CD14-positive monocyte (primary cell): ENCODE data around the gene C2CD2. TPM values are rescaled to one million over a fixed set of nuclear protein-coding genes. Genes with fewer than 3 reads are reported as not detected.

Experiments
- DNase-seq, 3 donors: peaks; one replicate each; pipeline ENCODE4 v3.0.0-alpha.2; 2011 to 2022
- H2AFZ ChIP-seq: 2 replicates; pipeline ENCODE4 v1.6.0; 2012; ENCODE audit warnings: mild to moderate bottlenecking, low read depth, low read length, inconsistent platforms; ENCODE audit not compliant: insufficient read depth, poor library complexity, severe bottlenecking
- H3K27ac ChIP-seq, 2 donors: 1 replicate in 1 of 2; 2 replicates in 1 of 2; pipeline ENCODE4 v1.5.1; 2012 to 2013; ENCODE audit warnings: low read length in 2 of 2, control low read depth in 1 of 2, inconsistent platforms in 1 of 2, low read depth in 1 of 2, mild to moderate bottlenecking in 1 of 2
- H3K27me3 ChIP-seq, 2 donors: one replicate each; pipeline versions ENCODE4 v1.6.0 to v1.6.1; 2011 to 2013; ENCODE audit warnings: low read length in 2 of 2; ENCODE audit not compliant: control insufficient read depth in 2 of 2, insufficient read depth in 2 of 2
- H3K36me3 ChIP-seq, 2 donors: replicated peaks in 1 of 2; 1 replicate in 1 of 2; 2 replicates in 1 of 2; pipeline versions ENCODE4 v1.5.1 to v1.6.1; 2012 to 2013; ENCODE audit warnings: low read length in 2 of 2, control low read depth in 1 of 2, inconsistent platforms in 1 of 2, mild to moderate bottlenecking in 1 of 2; ENCODE audit not compliant: insufficient read depth in 2 of 2, control insufficient read depth in 1 of 2
- H3K4me1 ChIP-seq, 2 donors: 1 replicate in 1 of 2; 2 replicates in 1 of 2; pipeline versions ENCODE4 v1.5.1 to v1.6.1; 2012 to 2013; ENCODE audit warnings: low read length in 2 of 2, control low read depth in 1 of 2, inconsistent platforms in 1 of 2, mild to moderate bottlenecking in 1 of 2, moderate library complexity in 1 of 2; ENCODE audit not compliant: insufficient read depth in 2 of 2, control insufficient read depth in 1 of 2
- H3K4me2 ChIP-seq: replicated peaks from 2 replicates; pipeline ENCODE3; 2012; ENCODE audit warnings: low read length, moderate library complexity, mild to moderate bottlenecking; ENCODE audit not compliant: poor library complexity, severe bottlenecking; ENCODE audit errors: extremely low read depth
- H3K4me3 ChIP-seq, 3 experiments: fragments of 200-600 bp in 1 of 3; sonication (generic) in 1 of 3; replicated peaks in 1 of 3; 1 replicate in 2 of 3; 2 replicates in 1 of 3; pipeline ENCODE4 v1.5.1; 2011 to 2013; ENCODE audit warnings: low read length in 3 of 3, mild to moderate bottlenecking in 3 of 3, control low read depth in 2 of 3, low read depth in 2 of 3, inconsistent platforms in 1 of 3, moderate library complexity in 1 of 3
- H3K79me2 ChIP-seq: 2 replicates; pipeline ENCODE4 v1.6.0; 2012; ENCODE audit warnings: mild to moderate bottlenecking, control low read depth, inconsistent platforms, low read length, moderate library complexity; ENCODE audit not compliant: insufficient read depth
- H3K9ac ChIP-seq: 2 replicates; pipeline ENCODE4 v1.6.0; 2017; ENCODE audit warnings: low read length, mild to moderate bottlenecking; ENCODE audit not compliant: insufficient read depth, poor library complexity, severe bottlenecking
- H3K9me3 ChIP-seq, 2 donors: replicated peaks in 1 of 2; 1 replicate in 1 of 2; 2 replicates in 1 of 2; pipeline versions ENCODE4 v1.5.1 to v1.6.1; 2012 to 2013; ENCODE audit warnings: low read length in 2 of 2, control low read depth in 1 of 2; ENCODE audit not compliant: control insufficient read depth in 1 of 2, insufficient read depth in 1 of 2
- H4K20me1 ChIP-seq: 2 replicates; pipeline ENCODE4 v1.6.0; 2012; ENCODE audit warnings: mild to moderate bottlenecking, low read length, control low read depth, moderate library complexity; ENCODE audit not compliant: insufficient read depth
- H3K27ac Mint-ChIP-seq, 7 donors: one replicate each; pipeline ENCODE4 v1.8.0; 2020; ENCODE audit warnings: mild to moderate bottlenecking in 7 of 7, mixed read lengths in 7 of 7, moderate library complexity in 6 of 7, inconsistent platforms in 2 of 7
- H3K27me3 Mint-ChIP-seq, 3 donors: one replicate each; pipeline ENCODE4 v1.8.0; 2021 to 2022; ENCODE audit warnings: low read depth in 3 of 3, mild to moderate bottlenecking in 3 of 3, mixed read lengths in 3 of 3, moderate library complexity in 3 of 3, inconsistent platforms in 1 of 3
- H3K36me3 Mint-ChIP-seq, 2 donors: one replicate each; pipeline ENCODE4 v1.8.0; 2020; ENCODE audit warnings: mixed read lengths in 2 of 2, inconsistent platforms in 1 of 2, mild to moderate bottlenecking in 1 of 2
- H3K4me1 Mint-ChIP-seq: one replicate; pipeline ENCODE4 v1.8.0; 2020; ENCODE audit warnings: mild to moderate bottlenecking, mixed read lengths
- H3K4me3 Mint-ChIP-seq, 2 donors: one replicate each; pipeline ENCODE4 v1.8.0; 2020; ENCODE audit warnings: mild to moderate bottlenecking in 2 of 2, mixed read lengths in 2 of 2, moderate library complexity in 1 of 2
- H3K9me3 Mint-ChIP-seq, 7 donors: one replicate each; pipeline ENCODE4 v1.8.0; 2020 to 2022; ENCODE audit warnings: mixed read lengths in 7 of 7, mild to moderate bottlenecking in 6 of 7, moderate library complexity in 6 of 7, inconsistent platforms in 2 of 7
- CTCF ChIP-seq: fragments of 200-600 bp; IDR thresholded peaks from one replicate; pipeline ENCODE4 v1.8.0; 2022; ENCODE audit warnings: antibody characterized with exemption, mild to moderate bottlenecking
- WGBS: methylation state at CpG from one replicate; pipeline ENCODE4 v1.1.5; 2013; ENCODE audit warnings: missing lambda C conversion rate; ENCODE audit not compliant: insufficient coverage; 5-methylcytosine and 5-hydroxymethylcytosine counted together
- intact Hi-C, 2 donors: fragments of 100-400 bp; cut with micrococcal nuclease; formaldehyde crosslinking; loops; one replicate each; pipeline versions ENCODE4 v1.15.0 to v1.15.1; 2023
- polyA plus RNA-seq, 3 donors: library from polyadenylated mRNA; depleted of rRNA in 1 of 3; unstranded in 2 of 3; stranded (reverse) in 1 of 3; fragments of 300-500 nt in 2 of 3; fragments of >200 nt in 1 of 3; fragmentation: Illumina TruSeq in 2 of 3; gene quantifications; 1 replicate in 2 of 3; 2 replicates in 1 of 3; pipeline ENCODE4 v1.2.3, GENCODE V29; 2012 to 2021

The C2CD2 gene
- polyA plus RNA-seq, 3 donors: 1.4 to 17.0 (median 3.8) TPM

DNA sequence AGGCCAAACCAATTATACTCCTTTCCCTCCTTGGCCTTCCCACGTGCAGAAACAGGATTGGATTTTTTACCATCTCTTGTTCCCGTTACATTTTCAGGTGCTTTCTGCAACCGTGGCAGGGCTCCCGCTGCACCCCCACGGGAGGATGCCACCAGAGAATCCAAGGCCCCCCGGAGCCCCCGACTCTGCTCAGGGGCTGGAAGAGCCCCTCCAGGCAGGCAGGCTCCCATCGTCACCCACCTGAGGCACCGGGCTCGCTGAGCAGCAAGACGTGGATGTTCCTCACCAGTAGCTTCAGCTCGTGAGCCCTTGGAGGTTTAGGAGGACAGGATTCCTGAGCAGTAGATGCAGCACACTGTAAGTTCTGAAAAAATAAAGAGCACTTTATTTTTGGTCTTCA, 39.5 kb downstream of the C2CD2 start:
- Histone ChIP-seq H4K20me1 (no peaks in the 10 kb centered on the region), H3K27me3 (no peaks in the 10 kb centered on the region), H3K4me3 (no peak overlapping the region), H2AFZ (no peak overlapping the region), H3K4me2 (no peak overlapping the region), H3K9me3 (no peaks in the 10 kb centered on the region), H3K36me3 (peaks cover 40 to 87% of the 10 kb centered on the region in 2 donors), H3K27ac (no peak overlapping the region), H3K4me1 (no peaks in the 10 kb centered on the region), H3K9ac (no peak overlapping the region), H3K79me2 (no peaks in the 10 kb centered on the region)
- TF ChIP-seq CTCF: no peak
- Mint-ChIP-seq H3K36me3 (peaks cover 69 to 70% of the 10 kb centered on the region in 2 donors), H3K4me3 (no peak overlapping the region), H3K27me3 (peaks cover 0 to 2% (median 2%) of the 10 kb centered on the region in 3 donors), H3K9me3 (peaks cover 0 to 2% (median 0%) of the 10 kb centered on the region in 7 donors), H3K27ac (no peak overlapping the region), H3K4me1 (no peaks in the 10 kb centered on the region)
- no peak for DNase-seq
- WGBS: 98% methylated on average over 10 of the region's 12 CpGs
- intact Hi-C loops: no loop called here

- no peak overlapping the region for H3K4me3 Mint-ChIP-seq
- peaks cover 0 to 2% (median 2%) of the 10 kb centered on the region in 3 donors for H3K27me3 Mint-ChIP-seq
- Histone ChIP-seq H3K36me3 (peaks cover 42 to 88% of the 10 kb centered on the region in 2 donors), H3K27ac (no peak overlapping the region), H3K4me1 (no peaks in the 10 kb centered on the region), H4K20me1 (no peaks in the 10 kb centered on the region), H3K9ac (no peak overlapping the region), H2AFZ (no peak overlapping the region), H3K27me3 (no peaks in the 10 kb centered on the region), H3K4me2 (no peak overlapping the region), H3K79me2 (no peaks in the 10 kb centered on the region), H3K9me3 (no peaks in the 10 kb centered on the region), H3K4me3 (no peak overlapping the region)
- no peak for TF ChIP-seq CTCF
- intact Hi-C loops: no loop called here
- H3K27ac Mint-ChIP-seq: peak overlapping the region in 2 of 7 donors; percentile 16 to 54
- H3K9me3 Mint-ChIP-seq: peaks cover 0 to 2% (median 0%) of the 10 kb centered on the region in 7 donors
- no peak for DNase-seq
- WGBS: 100% methylated on average over 5 of the region's 9 CpGs
- H3K36me3 Mint-ChIP-seq: peaks cover 73 to 74% of the 10 kb centered on the region in 2 donors
- no peaks in the 10 kb centered on the region for H3K4me1 Mint-ChIP-seq
These were observed 40.6 kb downstream of the C2CD2 start for GRCh38 chr21:41913230-41913629.
